ENCODE measurements around the gene BTF3L4.
A peak's percentile ranks its signal among the peaks of the same experiment; 100 is the strongest.
"Not testable (repeated sequence)": the region's sequence is repeated elsewhere in the genome, so short reads cannot be mapped to it uniquely, and the experiment has no call there.

The BTF3L4 gene

DNA sequence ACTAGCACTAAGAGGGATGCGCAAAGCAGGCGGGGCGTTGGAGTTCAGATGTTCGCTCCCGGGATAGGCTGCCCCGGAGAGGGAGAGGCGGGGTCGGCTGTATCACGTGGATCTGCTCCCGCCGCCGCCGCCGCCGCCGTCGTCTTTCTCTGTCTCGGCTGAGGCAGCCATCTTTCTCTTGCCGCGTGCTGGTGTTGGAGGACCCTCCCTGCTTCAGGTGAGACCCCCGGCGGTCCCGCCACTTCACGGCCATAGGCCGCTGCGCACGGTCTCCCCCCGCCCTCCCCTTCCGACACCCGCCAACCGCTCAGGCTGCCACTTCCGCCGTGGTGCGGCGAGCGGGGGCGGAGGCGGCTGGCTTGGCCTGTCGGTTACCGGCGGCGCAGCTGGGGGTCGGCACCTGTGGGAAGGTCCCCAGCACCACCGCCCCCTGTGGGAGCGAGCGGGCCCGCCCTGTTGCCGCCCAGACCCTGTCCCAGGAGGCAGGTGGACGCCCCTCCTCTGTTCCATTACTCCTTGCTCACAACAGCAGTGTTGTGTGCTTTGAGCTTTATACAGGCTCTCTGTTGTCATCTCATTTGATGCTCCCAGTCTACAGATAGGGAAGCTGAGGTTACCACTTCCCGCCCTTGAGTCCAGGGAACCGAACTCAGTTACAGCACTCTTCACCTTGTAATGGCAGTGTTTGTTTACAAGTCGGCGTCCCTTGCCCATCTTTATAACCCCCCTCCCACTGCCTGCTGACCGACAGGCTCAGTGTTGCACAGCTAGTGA lies at the start of gene BTF3L4:
Gene BTF3L4 (plus strand): TSS at position 133 of the 774 bp plus-strand sequence. CDS start 3,553 bp downstream, outside the sequence.
- Mint-ChIP-seq H3K4me3 (peak within 1 kb of the TSS; percentile 99), H3K36me3 (peaks cover 9% of the 10 kb centered on the region), H3K27me3 (no peaks in the 10 kb centered on the region), H3K27ac (peak within 1 kb of the TSS; percentile 98), H3K4me1 (ENCODE audit: low read depth) (peaks cover 61% of the 10 kb centered on the region), H3K9me3 (ENCODE audit: low read depth) (no peaks in the 10 kb centered on the region)

DNA sequence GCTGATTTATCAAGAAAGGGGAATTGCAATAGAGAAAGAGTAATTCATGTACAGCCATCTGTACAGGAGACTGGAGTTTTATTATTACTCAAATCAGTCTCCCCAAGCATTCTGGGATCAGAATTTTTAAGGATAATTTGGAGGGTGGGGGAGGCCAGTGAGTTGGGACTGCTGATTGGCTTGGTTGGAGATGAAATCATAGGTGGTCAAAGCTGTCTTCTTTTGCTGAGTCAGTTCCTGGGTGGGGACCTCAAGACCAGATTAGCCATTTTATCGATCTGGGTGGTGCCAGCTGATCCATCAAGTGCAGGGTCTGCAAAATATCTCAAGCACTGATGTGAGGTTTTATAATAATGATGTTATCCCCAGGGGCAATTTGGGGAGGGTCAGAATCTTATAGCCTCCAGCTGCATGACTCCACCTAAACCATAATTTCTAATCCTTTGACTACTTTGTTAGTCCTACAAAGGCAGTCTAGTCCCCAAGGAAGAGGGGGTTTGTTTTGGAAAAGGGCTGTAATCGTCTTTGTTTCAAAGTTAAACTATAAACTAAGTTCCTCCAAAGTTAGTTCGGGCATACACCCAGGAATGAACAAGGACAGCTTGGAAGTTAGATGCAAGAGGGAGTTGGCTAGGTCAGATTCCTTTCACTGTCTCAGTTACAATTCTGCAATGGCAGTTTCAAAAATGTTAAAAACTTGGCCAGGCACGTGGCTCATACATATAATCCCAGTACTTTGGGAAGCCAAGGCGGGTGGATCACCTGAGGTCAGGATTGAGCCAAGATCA lies 48.7 kb upstream of the BTF3L4 start:
- Mint-ChIP-seq H3K27ac (no peak overlapping the region), H3K27me3 (peaks cover 13% of the 10 kb centered on the region), H3K36me3 (no peaks in the 10 kb centered on the region), H3K4me3 (no peak overlapping the region), H3K9me3 (ENCODE audit: low read depth) (no peaks in the 10 kb centered on the region), H3K4me1 (ENCODE audit: low read depth) (no peaks in the 10 kb centered on the region)

GRCh38 chr1:52008071-52008809 lies 47.9 kb upstream of the BTF3L4 start:
- H3K27ac Mint-ChIP-seq, result no peak overlapping the region
- no peaks in the 10 kb centered on the region for H3K36me3 Mint-ChIP-seq
- H3K4me1 Mint-ChIP-seq (ENCODE audit: low read depth), result no peaks in the 10 kb centered on the region

GRCh38 chr1:52022133-52022532 lies 34.0 kb upstream of the BTF3L4 start:
- no peaks in the 10 kb centered on the region for H3K9me3 Mint-ChIP-seq (ENCODE audit: low read depth)
- H3K27ac Mint-ChIP-seq, result no peak overlapping the region
- H3K27me3 Mint-ChIP-seq, result no peaks in the 10 kb centered on the region
- H3K36me3 Mint-ChIP-seq, result peaks cover 11% of the 10 kb centered on the region
- H3K4me1 Mint-ChIP-seq (ENCODE audit: low read depth), result no peaks in the 10 kb centered on the region
- no peak overlapping the region for H3K4me3 Mint-ChIP-seq

More at GRCh38 chr1:52008071-52008809, 47.9 kb upstream of the BTF3L4 start:
- no peaks in the 10 kb centered on the region for H3K9me3 Mint-ChIP-seq (ENCODE audit: low read depth)
- peaks cover 10% of the 10 kb centered on the region for H3K27me3 Mint-ChIP-seq
- no peak overlapping the region for H3K4me3 Mint-ChIP-seq

DNA sequence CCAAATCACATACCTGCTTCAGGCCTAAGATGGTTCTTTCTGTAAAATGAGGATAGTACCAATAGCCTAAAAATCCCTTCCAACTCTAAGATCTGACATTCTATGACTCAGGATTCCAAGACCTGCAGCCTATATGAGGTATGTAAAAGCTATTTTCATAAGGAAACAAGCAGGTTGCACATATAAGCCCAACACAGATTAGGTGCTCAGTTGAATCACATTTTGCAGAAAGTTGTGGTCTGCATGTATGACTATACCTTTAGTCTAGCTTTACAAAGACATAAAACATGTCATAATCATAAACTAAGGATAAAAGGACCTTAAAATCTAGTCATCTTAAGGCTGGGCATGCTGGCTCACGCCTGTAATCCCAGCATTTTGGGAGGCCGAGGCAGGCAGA lies 29.8 kb upstream of the BTF3L4 start:
- Mint-ChIP-seq H3K9me3 (ENCODE audit: low read depth) (no peaks in the 10 kb centered on the region), H3K27ac (no peak overlapping the region), H3K36me3 (peaks cover 20% of the 10 kb centered on the region)

DNA sequence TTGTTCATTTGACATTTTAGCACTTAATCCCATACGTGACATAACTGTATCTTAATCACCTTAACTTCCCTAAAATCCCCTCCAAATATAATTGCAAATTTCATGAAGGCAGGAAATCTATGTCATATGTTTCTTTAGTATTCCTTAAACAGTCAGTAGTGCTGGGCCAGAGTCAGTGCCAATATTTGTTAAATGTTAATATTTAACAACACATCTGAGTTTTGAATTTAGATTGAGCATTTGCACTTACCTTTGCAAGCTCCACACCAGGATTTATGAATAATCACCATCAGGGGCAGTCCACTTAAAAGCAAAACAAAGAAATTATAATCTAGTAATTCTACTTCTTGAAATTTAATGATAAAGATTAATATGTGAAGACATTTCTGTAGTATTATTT lies 27.8 kb upstream of the BTF3L4 start:
- Mint-ChIP-seq H3K9me3 (ENCODE audit: low read depth) (no peaks in the 10 kb centered on the region), H3K36me3 (peaks cover 23% of the 10 kb centered on the region), H3K4me1 (ENCODE audit: low read depth) (peaks cover 24% of the 10 kb centered on the region), H3K4me3 (no peak overlapping the region), H3K27me3 (no peaks in the 10 kb centered on the region), H3K27ac (peak overlapping the region; percentile 30)

More for the DNA sequence above, 29.8 kb upstream of the BTF3L4 start:
- no peak overlapping the region for H3K4me3 Mint-ChIP-seq
- H3K4me1 Mint-ChIP-seq (ENCODE audit: low read depth), result peaks cover 13% of the 10 kb centered on the region
- no peaks in the 10 kb centered on the region for H3K27me3 Mint-ChIP-seq

GRCh38 chr1:52028839-52029238 lies 27.3 kb upstream of the BTF3L4 start:
- not testable (repeated sequence) for H3K9me3 Mint-ChIP-seq (ENCODE audit: low read depth); H3K27ac Mint-ChIP-seq; H3K4me3 Mint-ChIP-seq; H3K27me3 Mint-ChIP-seq
- peaks cover 26% of the 10 kb centered on the region for H3K4me1 Mint-ChIP-seq (ENCODE audit: low read depth)
- peaks cover 23% of the 10 kb centered on the region for H3K36me3 Mint-ChIP-seq

DNA sequence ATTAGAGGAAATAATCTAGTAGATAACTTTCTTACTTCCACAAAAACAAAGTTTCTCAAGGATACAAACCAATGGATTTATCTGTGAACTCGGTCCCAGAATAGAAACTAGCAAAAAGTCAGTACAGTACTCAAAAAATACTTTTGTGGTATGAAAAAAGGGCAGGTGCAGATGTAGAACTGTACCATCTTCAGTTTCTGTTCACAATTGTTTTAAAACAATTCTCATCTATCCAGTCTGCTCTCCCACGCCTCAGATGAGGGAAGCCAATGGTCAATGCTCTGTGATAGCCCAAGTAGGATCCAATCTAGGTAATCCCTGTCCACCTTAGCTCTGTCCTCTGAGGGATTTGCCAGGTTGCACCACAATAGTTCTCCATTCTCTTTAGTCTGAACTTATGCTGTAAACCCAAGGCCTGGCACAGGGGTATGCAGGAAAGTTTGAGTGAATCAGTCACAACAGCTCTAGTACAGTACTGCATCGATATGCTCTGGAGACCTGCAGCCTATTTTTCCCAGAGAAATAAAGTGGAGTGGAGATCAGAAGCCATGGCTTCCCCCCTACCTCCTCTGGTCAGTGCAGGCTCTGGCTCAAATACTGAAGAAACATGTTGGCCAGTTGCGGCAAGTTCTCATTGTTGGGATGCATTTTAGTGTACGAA lies 23.8 kb upstream of the BTF3L4 start:
- H3K4me3 Mint-ChIP-seq, result peak overlapping the region; percentile 95
- H3K27ac Mint-ChIP-seq, result peak overlapping the region; percentile 96
- peaks cover 19% of the 10 kb centered on the region for H3K36me3 Mint-ChIP-seq
- no peaks in the 10 kb centered on the region for H3K9me3 Mint-ChIP-seq (ENCODE audit: low read depth)
- peaks cover 30% of the 10 kb centered on the region for H3K4me1 Mint-ChIP-seq (ENCODE audit: low read depth)
- H3K27me3 Mint-ChIP-seq, result no peaks in the 10 kb centered on the region

GRCh38 chr1:52032785-52033131 lies 23.3 kb upstream of the BTF3L4 start:
- H3K27me3 Mint-ChIP-seq, result no peaks in the 10 kb centered on the region
- H3K36me3 Mint-ChIP-seq, result peaks cover 19% of the 10 kb centered on the region
- peak overlapping the region; percentile 96 for H3K27ac Mint-ChIP-seq
- H3K9me3 Mint-ChIP-seq (ENCODE audit: low read depth), result no peaks in the 10 kb centered on the region
- peaks cover 30% of the 10 kb centered on the region for H3K4me1 Mint-ChIP-seq (ENCODE audit: low read depth)
- peak overlapping the region; percentile 95 for H3K4me3 Mint-ChIP-seq

DNA sequence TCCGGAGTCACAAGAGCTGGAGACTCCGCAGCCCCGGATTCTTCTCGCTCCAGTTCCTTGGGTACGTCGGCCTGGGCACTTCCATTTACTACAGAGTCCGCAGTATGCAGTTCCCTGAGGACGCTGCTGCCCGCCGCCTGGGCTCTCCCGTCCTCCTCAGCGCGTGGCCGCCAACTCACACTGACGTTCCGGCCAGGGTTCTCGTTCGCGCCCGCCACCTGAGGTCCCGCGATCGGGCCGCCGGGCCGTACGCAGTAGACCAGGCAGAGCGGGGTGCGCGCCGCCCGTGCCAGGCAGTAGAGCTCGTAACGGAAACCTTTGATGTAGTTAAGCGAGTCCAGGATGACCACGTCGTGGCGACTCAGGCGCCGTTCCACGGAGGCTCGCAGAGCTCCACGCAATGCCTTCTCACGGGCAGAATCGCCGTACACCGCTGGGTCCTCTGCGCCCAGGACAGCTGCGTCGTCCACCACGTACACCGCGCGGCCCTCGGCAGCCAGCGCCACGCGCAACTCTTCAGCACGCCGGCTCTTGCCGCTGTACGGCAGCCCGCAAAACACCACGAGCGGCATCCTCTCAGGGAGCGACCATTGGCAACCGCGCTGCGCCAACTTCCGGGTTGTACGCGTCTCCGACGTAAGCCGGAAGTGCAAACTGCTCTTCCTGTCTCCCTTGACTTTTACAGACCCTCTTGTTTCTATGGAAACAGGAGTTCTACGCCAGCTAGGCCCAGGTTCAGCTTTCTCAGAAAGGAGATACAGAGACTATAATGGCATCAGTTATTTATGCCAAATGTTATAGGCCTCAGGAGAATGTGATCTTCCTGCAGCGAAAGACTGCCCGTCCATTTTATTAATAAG lies 22.7 kb upstream of the BTF3L4 start, which contains the start of gene KTI12:
Gene KTI12 (minus strand): TSS at position 621 of the 860 bp plus-strand sequence. CDS start 49 bp downstream, at position 572.
- H3K4me1 Mint-ChIP-seq (ENCODE audit: low read depth), result peaks cover 30% of the 10 kb centered on the region
- peak within 1 kb of the TSS; percentile 95 for H3K4me3 Mint-ChIP-seq
- H3K27me3 Mint-ChIP-seq, result no peaks in the 10 kb centered on the region
- H3K9me3 Mint-ChIP-seq (ENCODE audit: low read depth), result no peaks in the 10 kb centered on the region
- H3K27ac Mint-ChIP-seq, result peak within 1 kb of the TSS; percentile 96
- H3K36me3 Mint-ChIP-seq, result peaks cover 14% of the 10 kb centered on the region

DNA sequence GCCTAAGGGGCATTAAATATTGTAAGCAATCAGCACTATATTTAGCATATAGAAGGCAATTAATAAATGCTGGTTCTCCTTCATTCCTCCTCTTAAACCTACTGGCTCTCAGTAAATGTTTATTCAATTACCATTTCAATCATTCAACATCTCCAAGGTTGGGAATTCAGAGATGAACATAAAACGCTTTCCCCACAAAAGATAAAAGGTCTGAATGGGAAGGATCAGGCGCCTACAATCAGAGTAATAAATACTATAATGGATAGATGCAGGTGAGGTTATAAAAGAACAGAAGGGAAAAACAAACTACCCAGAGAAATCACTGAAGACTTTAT lies 22.1 kb upstream of the BTF3L4 start:
- peaks cover 30% of the 10 kb centered on the region for H3K4me1 Mint-ChIP-seq (ENCODE audit: low read depth)
- peak overlapping the region; percentile 95 for H3K4me3 Mint-ChIP-seq
- peaks cover 14% of the 10 kb centered on the region for H3K36me3 Mint-ChIP-seq
- peak overlapping the region; percentile 96 for H3K27ac Mint-ChIP-seq
- H3K27me3 Mint-ChIP-seq, result no peaks in the 10 kb centered on the region
- no peaks in the 10 kb centered on the region for H3K9me3 Mint-ChIP-seq (ENCODE audit: low read depth)

GRCh38 chr1:52037402-52037814 lies 18.7 kb upstream of the BTF3L4 start:
- Mint-ChIP-seq H3K4me3 (no peak overlapping the region), H3K4me1 (ENCODE audit: low read depth) (peaks cover 6% of the 10 kb centered on the region), H3K36me3 (no peaks in the 10 kb centered on the region), H3K27ac (no peak overlapping the region), H3K27me3 (no peaks in the 10 kb centered on the region), H3K9me3 (ENCODE audit: low read depth) (no peaks in the 10 kb centered on the region)

GRCh38 chr1:52037909-52038308 lies 18.2 kb upstream of the BTF3L4 start:
- Mint-ChIP-seq H3K27ac (no peak overlapping the region), H3K9me3 (ENCODE audit: low read depth) (no peaks in the 10 kb centered on the region), H3K4me1 (ENCODE audit: low read depth) (peaks cover 6% of the 10 kb centered on the region), H3K36me3 (no peaks in the 10 kb centered on the region), H3K27me3 (no peaks in the 10 kb centered on the region), H3K4me3 (no peak overlapping the region)

Data from activated naive CD8-positive, alpha-beta T cell (primary cell).